H1 (cell line): Measurements from ENCODE around the gene PTPN22. TPM values are rescaled to one million over a fixed set of nuclear protein-coding genes. Genes with fewer than 3 reads are reported as not detected.

ENCODE experiments used
- CTCF ChIA-PET: fragments of 300-600 bp; sonication (Branson Sonifier 250); formaldehyde crosslinking; loops from one replicate; lab custom pipeline; 2021; ENCODE audit not compliant: partially characterized antibody; lab: Charles Lee
- POLR2A ChIA-PET: fragments of 300-600 bp; sonication (Branson Sonifier 250); formaldehyde crosslinking; loops from one replicate; lab custom pipeline; 2021; ENCODE audit warnings: inconsistent platforms; ENCODE audit not compliant: partially characterized antibody; lab: Charles Lee
- DNase-seq, 2 experiments: peaks; one replicate each; pipeline versions ENCODE4 v3.0.0 to v3.0.0-alpha.2; 2010 to 2022; ENCODE audit warnings: low spot score in 2 of 2, low read depth in 1 of 2, mixed read lengths in 1 of 2
- FAIRE-seq: peaks from 2 replicates; lab custom pipeline; 2011; peaks lifted over from hg19 to GRCh38; lab: Jason Lieb, UNC
- H2AFZ ChIP-seq: 2 replicates; pipeline ENCODE4 v1.8.1; 2012; ENCODE audit warnings: low read length, inconsistent platforms
- H2AK5ac ChIP-seq: 2 replicates; pipeline ENCODE4 v1.6.1; 2013; ENCODE audit warnings: low read depth, low read length
- H2BK120ac ChIP-seq: replicated peaks from 2 replicates; pipeline ENCODE3; 2013; ENCODE audit warnings: low read depth, low read length, inconsistent platforms
- H2BK12ac ChIP-seq: 2 replicates; pipeline ENCODE4 v1.6.1; 2013; ENCODE audit warnings: low read depth, low read length
- H2BK15ac ChIP-seq: 2 replicates; pipeline ENCODE4 v1.6.1; 2013; ENCODE audit warnings: low read length
- H2BK20ac ChIP-seq: 2 replicates; pipeline ENCODE4 v1.6.1; 2013; ENCODE audit warnings: low read length
- H2BK5ac ChIP-seq: 2 replicates; pipeline ENCODE4 v1.6.1; 2013; ENCODE audit warnings: low read depth, low read length
- H3K14ac ChIP-seq: 2 replicates; pipeline ENCODE4 v1.6.1; 2013; ENCODE audit warnings: inconsistent platforms; ENCODE audit not compliant: insufficient read length
- H3K18ac ChIP-seq: 2 replicates; pipeline ENCODE4 v1.6.1; 2013; ENCODE audit warnings: low read length; ENCODE audit errors: extremely low read depth
- H3K23ac ChIP-seq: 2 replicates; pipeline ENCODE4 v1.6.1; 2013; ENCODE audit warnings: inconsistent platforms; ENCODE audit not compliant: insufficient read length
- H3K23me2 ChIP-seq: 2 replicates; pipeline ENCODE4 v1.6.1; 2013; ENCODE audit warnings: low read depth, low read length
- H3K27ac ChIP-seq: 2 replicates; pipeline ENCODE4 v1.6.1; 2011; ENCODE audit warnings: low read depth, low read length, inconsistent platforms
- H3K27me3 ChIP-seq, 4 experiments: replicated peaks in 1 of 4; 1 replicate in 1 of 4; 2 replicates in 3 of 4; pipeline versions ENCODE4 v1.6.1 to v1.8.1; 2011 to 2013; ENCODE audit warnings: low read length in 3 of 4, mild to moderate bottlenecking in 3 of 4, inconsistent platforms in 2 of 4, mixed read lengths in 2 of 4, moderate library complexity in 1 of 4; ENCODE audit not compliant: control insufficient read depth in 3 of 4, insufficient read depth in 3 of 4; ENCODE audit errors: extremely low read depth in 1 of 4
- H3K36me3 ChIP-seq, 4 experiments: 2 replicates each; pipeline versions ENCODE4 v1.6.1 to v1.8.1; 2011 to 2013; ENCODE audit warnings: mild to moderate bottlenecking in 4 of 4, low read length in 3 of 4, moderate library complexity in 2 of 4, control low read depth in 1 of 4, inconsistent platforms in 1 of 4; ENCODE audit not compliant: insufficient read depth in 4 of 4, control insufficient read depth in 2 of 4
- H3K4ac ChIP-seq: replicated peaks from 2 replicates; pipeline ENCODE3; 2013; ENCODE audit warnings: low read length, low read depth, mixed read lengths, inconsistent platforms; ENCODE audit not compliant: insufficient read length
- H3K4me1 ChIP-seq, 4 experiments: replicated peaks in 1 of 4; 1 replicate in 1 of 4; 2 replicates in 3 of 4; pipeline versions ENCODE4 v1.6.1 to v1.8.1; 2011 to 2013; ENCODE audit warnings: low read length in 3 of 4, inconsistent platforms in 2 of 4, mixed read lengths in 1 of 4; ENCODE audit not compliant: insufficient read depth in 4 of 4, control insufficient read depth in 3 of 4
- H3K4me2 ChIP-seq, 2 experiments: 2 replicates each; pipeline versions ENCODE4 v1.6.1 to v1.8.1; 2011 to 2013; ENCODE audit warnings: low read depth in 2 of 2, low read length in 2 of 2, control low read depth in 1 of 2, inconsistent platforms in 1 of 2, mild to moderate bottlenecking in 1 of 2; ENCODE audit not compliant: insufficient read depth in 1 of 2
- H3K4me3 ChIP-seq, 4 experiments: fragments of 200-600, 300-600 bp in 1 of 4; sonication (generic), shearing (Covaris generic), sonication (Bioruptor Twin) in 1 of 4; 2 replicates each; pipeline versions ENCODE4 v1.5.1 to v1.8.1; 2011 to 2016; ENCODE audit warnings: low read length in 4 of 4, low read depth in 3 of 4, control low read depth in 2 of 4, inconsistent platforms in 2 of 4, mild to moderate bottlenecking in 2 of 4, mixed read lengths in 1 of 4, moderate library complexity in 1 of 4; ENCODE audit not compliant: insufficient read depth in 2 of 4; ENCODE audit errors: extremely low read depth in 1 of 4
- H3K56ac ChIP-seq: replicated peaks from 2 replicates; pipeline ENCODE3; 2013; ENCODE audit warnings: low read depth, mild to moderate bottlenecking, mixed read lengths, low read length, inconsistent platforms; ENCODE audit not compliant: insufficient read length
- H3K79me1 ChIP-seq: 2 replicates; pipeline ENCODE4 v1.6.1; 2013; ENCODE audit warnings: low read depth, low read length, control low read depth
- H3K79me2 ChIP-seq, 2 experiments: 2 replicates each; pipeline versions ENCODE4 v1.6.1 to v1.8.1; 2012 to 2013; ENCODE audit warnings: low read length in 2 of 2, mild to moderate bottlenecking in 2 of 2, inconsistent platforms in 1 of 2; ENCODE audit not compliant: insufficient read depth in 2 of 2, control insufficient read depth in 1 of 2
- H3K9ac ChIP-seq, 4 experiments: replicated peaks in 1 of 4; 1 replicate in 1 of 4; 2 replicates in 3 of 4; pipeline versions ENCODE4 v1.6.1 to v1.8.1; 2011 to 2013; ENCODE audit warnings: low read depth in 3 of 4, low read length in 3 of 4, control low read depth in 2 of 4, mild to moderate bottlenecking in 2 of 4, moderate library complexity in 2 of 4, inconsistent platforms in 1 of 4; ENCODE audit errors: extremely low read depth in 1 of 4
- H3K9me3 ChIP-seq, 2 experiments: 2 replicates each; pipeline versions ENCODE4 v1.6.1 to v1.8.1; 2012 to 2013; ENCODE audit warnings: mild to moderate bottlenecking in 2 of 2, moderate library complexity in 2 of 2, control low read depth in 1 of 2, inconsistent platforms in 1 of 2, low read depth in 1 of 2, low read length in 1 of 2, mixed read lengths in 1 of 2; ENCODE audit not compliant: insufficient read depth in 2 of 2
- H4K20me1 ChIP-seq, 2 experiments: replicated peaks in 1 of 2; 2 replicates each; pipeline versions ENCODE3 to v1.8.1; 2011 to 2013; ENCODE audit warnings: inconsistent platforms in 2 of 2, low read length in 2 of 2, mild to moderate bottlenecking in 1 of 2; ENCODE audit not compliant: insufficient read depth in 2 of 2, control insufficient read depth in 1 of 2
- H4K5ac ChIP-seq: 2 replicates; pipeline ENCODE4 v1.6.1; 2013; ENCODE audit warnings: low read length, low read depth, mixed read lengths, inconsistent platforms; ENCODE audit not compliant: insufficient read length
- H4K8ac ChIP-seq: 2 replicates; pipeline ENCODE4 v1.8.0; 2013; ENCODE audit warnings: mild to moderate bottlenecking, moderate library complexity, low read length, inconsistent platforms; ENCODE audit not compliant: insufficient read depth; ENCODE audit errors: extremely low read depth
- H4K91ac ChIP-seq: replicated peaks from 2 replicates; pipeline ENCODE3; 2013; ENCODE audit warnings: low read length, mixed read lengths, inconsistent platforms; ENCODE audit not compliant: insufficient read length
- CTCF ChIP-seq, 3 experiments: IDR thresholded peaks; 1 replicate in 2 of 3; 2 replicates in 1 of 3; pipeline versions ENCODE4 v1.5.1 to v1.6.1; 2011; ENCODE audit warnings: low read length in 3 of 3, mild to moderate bottlenecking in 3 of 3, inconsistent platforms in 2 of 3, low read depth in 1 of 3, moderate library complexity in 1 of 3; ENCODE audit not compliant: insufficient read depth in 1 of 3; ENCODE audit errors: control extremely low read depth in 1 of 3
- POLR2AphosphoS5 ChIP-seq: IDR thresholded peaks from 2 replicates; pipeline ENCODE4 v1.6.1; 2011; ENCODE audit warnings: low read depth, low read length
- RAD21 ChIP-seq, 2 experiments: IDR thresholded peaks in 1 of 2; conservative IDR thresholded peaks in 1 of 2; 2 replicates each; pipeline ENCODE4 v1.6.1; 2011; ENCODE audit warnings: low read depth in 2 of 2, low read length in 2 of 2, improper control_type of control experiment in 1 of 2, inconsistent platforms in 1 of 2, mild to moderate bottlenecking in 1 of 2, moderate library complexity in 1 of 2
- TCF12 ChIP-seq: IDR thresholded peaks from 2 replicates; pipeline ENCODE4 v1.6.1; 2011; ENCODE audit warnings: low read depth, mild to moderate bottlenecking, low read length
- WGBS, 2 experiments: shearing (Covaris generic) in 1 of 2; methylation state at CpG; one replicate each; pipeline versions ENCODE4 v1.1.6 to v1.1.7; 2013 to 2015; ENCODE audit warnings: low lambda C conversion rate in 2 of 2, mixed read lengths in 2 of 2, inconsistent platforms in 1 of 2, low coverage in 1 of 2, missing lambda C conversion rate in 1 of 2; ENCODE audit not compliant: insufficient replicate concordance in 2 of 2, insufficient coverage in 1 of 2, insufficient read length in 1 of 2; ENCODE audit errors: extremely low coverage in 1 of 2, missing lambda C conversion rate in 1 of 2; 5-methylcytosine and 5-hydroxymethylcytosine counted together
- polyA plus RNA-seq, 7 experiments: library from polyadenylated mRNA; depleted of rRNA in 3 of 7; stranded (reverse) in 5 of 7; unstranded in 2 of 7; fragments of >200 nt in 5 of 7; fragments of 200-250 nt in 2 of 7; gene quantifications; 1 replicate in 5 of 7; 2 replicates in 1 of 7; 4 replicates in 1 of 7; pipeline versions ENCODE4 v1.2.1 to v1.2.3, GENCODE V29; 2011 to 2013; ENCODE audit warnings: missing spikeins in 2 of 7, mixed read lengths in 2 of 7
- total RNA-seq: library from RNA; stranded (reverse); fragmentation: NEBNext Ultra II Directional; extraction: Animal tissue kit (Norgen Biotek cat#: 25700); gene quantifications from 2 replicates; pipeline ENCODE4 v1.2.1, GENCODE V29; 2021

Gene PTPN22
- total and polyA plus RNA-seq, 2 of the 8 experiments (the other 6 are each of a cell fraction or from before 2014, with no cell fraction given), result not detected

GRCh38 chr1:113835686-113836290, 35.7 kb downstream of the PTPN22 start:
- no peaks in the 10 kb centered on the region for H3K36me3 ChIP-seq
- H3K56ac ChIP-seq, result no peak overlapping the region
- no peaks in the 10 kb centered on the region for H3K4me1 ChIP-seq
- no peak overlapping the region for H4K91ac ChIP-seq
- H3K79me2 ChIP-seq, result no peaks in the 10 kb centered on the region
- no peaks in the 10 kb centered on the region for H4K20me1 ChIP-seq
- H3K27me3 ChIP-seq, result no peaks in the 10 kb centered on the region
- H3K23ac ChIP-seq, result no peak overlapping the region
- no peak overlapping the region for H3K27ac ChIP-seq
- H3K4ac ChIP-seq, result no peak overlapping the region
- H2AK5ac ChIP-seq, result no peak overlapping the region
- H3K14ac ChIP-seq, result no peak overlapping the region
- H3K79me1 ChIP-seq, result no peaks in the 10 kb centered on the region
- POLR2A ChIA-PET, result no interaction called here
- no peak overlapping the region for H2BK12ac ChIP-seq
- no peak overlapping the region for H3K4me3 ChIP-seq
- WGBS, 2 experiments, result 39% methylated on average over 4 of the region's 4 CpGs; no CpG with 5 or more reads in 1 of the 2 experiments
- no peak for FAIRE-seq
- no peaks in the 10 kb centered on the region; the same call in 1 of the 2 replicates for H3K23me2 ChIP-seq
- DNase-seq, result no peak
- no peak overlapping the region for H2BK20ac ChIP-seq
- CTCF ChIA-PET, result interaction anchor here (0.6 to 2.7 kb wide), 26 partner anchors 13 to 1331 kb away, joined by 3 to 14 read pairs (median 4); partner anchors contain the start of genes AP4B1 and OLFML3
- H2BK120ac ChIP-seq, result no peak overlapping the region
- TF ChIP-seq RAD21 (IDR thresholded peaks at IDR 0.05 in 1 of 2, conservative IDR thresholded peaks at IDR 0.05 in 1 of 2; ENCODE audit: low read depth in 2 of 2, low read length in 2 of 2), result peak in 1 of 2 experiments; percentile 45; a peak in 3 of 4 replicates
- no peak for TF ChIP-seq POLR2AphosphoS5
- peak in 2 of 3 experiments; percentile 22 to 24; a peak in 2 of 4 replicates for TF ChIP-seq CTCF (IDR thresholded peaks at IDR 0.05; ENCODE audit: control extremely low read depth in 1 of 3, insufficient read depth in 1 of 3, low read depth in 1 of 3, low read length in 3 of 3)
- TF ChIP-seq TCF12, result no peak
- H3K9me3 ChIP-seq, result no peaks in the 10 kb centered on the region
- H2AFZ ChIP-seq, result no peak overlapping the region
- H2BK15ac ChIP-seq, result no peak overlapping the region
- no peak overlapping the region for H4K8ac ChIP-seq
- no peak overlapping the region for H2BK5ac ChIP-seq
- no peak overlapping the region for H3K18ac ChIP-seq
- no peak overlapping the region for H3K4me2 ChIP-seq
- H4K5ac ChIP-seq, result no peak overlapping the region
- H3K9ac ChIP-seq, result no peak overlapping the region
